GM12864 (cell line): ENCODE data around the gene SMG5.

ENCODE experiments used
- DNase-seq: peaks from one replicate; pipeline ENCODE4 v3.0.0-alpha.2; 2011; ENCODE audit warnings: low read depth
- H3K4me3 ChIP-seq: 2 replicates; pipeline ENCODE4 v1.5.1; 2011; ENCODE audit warnings: mild to moderate bottlenecking, low read depth, low read length, control low read depth
- CTCF ChIP-seq: IDR thresholded peaks from 2 replicates; pipeline ENCODE4 v1.5.1; 2011; ENCODE audit warnings: low read depth, mild to moderate bottlenecking, moderate library complexity, low read length, control low read depth, inconsistent platforms; ENCODE audit errors: missing control alignments

Gene SMG5

GRCh38 chr1:156281281-156281680 is 1.3 kb downstream of the SMG5 start:
- TF ChIP-seq CTCF, result no peak
- peak overlapping the region; percentile 97 for H3K4me3 ChIP-seq
- no peak for DNase-seq

GRCh38 chr1:156279837-156280236 is 2.8 kb downstream of the SMG5 start:
- H3K4me3 ChIP-seq, result no peak overlapping the region
- no peak for DNase-seq
- TF ChIP-seq CTCF, result no peak

- no peak for TF ChIP-seq CTCF
- DNase-seq, result no peak
- no peak overlapping the region for H3K4me3 ChIP-seq
Observed at GRCh38 chr1:156276966-156277381, 5.7 kb downstream of the SMG5 start.

GRCh38 chr1:156276532-156276931 is 6.1 kb downstream of the SMG5 start:
- TF ChIP-seq CTCF, result no peak
- DNase-seq, result no peak
- no peak overlapping the region for H3K4me3 ChIP-seq

GRCh38 chr1:156270314-156270713 is 12.3 kb downstream of the SMG5 start:
- TF ChIP-seq CTCF, result no peak
- H3K4me3 ChIP-seq, result no peak overlapping the region
- DNase-seq, result no peak

- no peak for DNase-seq
- no peak overlapping the region for H3K4me3 ChIP-seq
- TF ChIP-seq CTCF, result no peak
Observed at GRCh38 chr1:156268336-156268735, 14.3 kb downstream of the SMG5 start.

- no peak overlapping the region for H3K4me3 ChIP-seq
- DNase-seq, result no peak
- no peak for TF ChIP-seq CTCF
Observed at GRCh38 chr1:156266051-156266450, 16.6 kb downstream of the SMG5 start.
